Kidney (tissue), 14 donors: ENCODE results near the gene LTBP2. TPM values are rescaled to one million over a fixed set of nuclear protein-coding genes. Genes with fewer than 3 reads are reported as not detected.

ENCODE experiments used
- DNase-seq, 5 donors: peaks; one replicate each; pipeline ENCODE4 v3.0.0-alpha.2; 2013 to 2020
- FAIRE-seq: peaks from 2 replicates; lab custom pipeline; 2012; peaks lifted over from hg19 to GRCh38; lab: Jason Lieb, UNC
- H3K27ac ChIP-seq, 2 donors: one replicate each; pipeline ENCODE4 v1.7.0; 2013; ENCODE audit warnings: low read depth in 2 of 2, low read length in 2 of 2, inconsistent platforms in 1 of 2
- H3K27me3 ChIP-seq: one replicate; pipeline ENCODE4 v1.7.1; 2013; ENCODE audit warnings: low read length, inconsistent platforms; ENCODE audit not compliant: control insufficient read depth, insufficient read depth
- H3K36me3 ChIP-seq, 3 donors: one replicate each; pipeline versions ENCODE4 v1.7.0 to v1.7.1; 2013; ENCODE audit warnings: low read length in 3 of 3, control low read depth in 1 of 3, inconsistent platforms in 1 of 3; ENCODE audit not compliant: insufficient read depth in 3 of 3, control insufficient read depth in 2 of 3
- H3K4me1 ChIP-seq, 3 donors: one replicate each; pipeline versions ENCODE4 v1.7.0 to v1.7.1; 2013; ENCODE audit warnings: low read length in 3 of 3, inconsistent platforms in 1 of 3, low read depth in 1 of 3; ENCODE audit not compliant: control insufficient read depth in 2 of 3, insufficient read depth in 2 of 3
- H3K4me3 ChIP-seq, 3 donors: one replicate each; pipeline versions ENCODE4 v1.7.0 to v1.8.1; 2013; ENCODE audit warnings: low read length in 3 of 3, control low read depth in 1 of 3, inconsistent platforms in 1 of 3
- H3K9ac ChIP-seq, 3 donors: one replicate each; pipeline versions ENCODE4 v1.7.0 to v1.7.1; 2013; ENCODE audit warnings: low read length in 3 of 3, control low read depth in 1 of 3, inconsistent platforms in 1 of 3
- H3K9me3 ChIP-seq, 3 donors: one replicate each; pipeline versions ENCODE4 v1.7.0 to v1.7.1; 2013; ENCODE audit warnings: low read length in 3 of 3, control low read depth in 1 of 3, inconsistent platforms in 1 of 3; ENCODE audit not compliant: control insufficient read depth in 2 of 3, insufficient read depth in 1 of 3
- intact Hi-C: fragments of 100-400 bp; cut with DNase I; formaldehyde crosslinking; loops from one replicate; pipeline ENCODE4 v1.11.1; 2022
- polyA plus RNA-seq: library from polyadenylated mRNA; stranded (reverse); fragments of 350-450 nt; fragmentation: Illumina TruSeq; extraction: RNeasy Lipid Tissue Mini Kit (QIAGEN cat#74804); gene quantifications from one replicate; pipeline ENCODE4 v1.2.3, GENCODE V29; 2014; ENCODE audit warnings: low read depth, low replicate concordance; ENCODE audit not compliant: insufficient read depth
- total RNA-seq: library from RNA; stranded (reverse); fragmentation: NEBNext Ultra II Directional; extraction: Animal tissue kit (Norgen Biotek cat#: 25700); gene quantifications from one replicate; pipeline ENCODE4 v1.2.1, GENCODE V29; 2021
- TF ChIP-seq, protein P1 (sequence below): IDR thresholded peaks from 3 replicates; pipeline ENCODE4 v1.5.1; 2012; ENCODE audit warnings: mild to moderate bottlenecking, moderate library complexity, borderline replicate concordance; ENCODE audit not compliant: insufficient read depth; ENCODE audit errors: extremely low read depth
- donor health status: control.
- donor health status: control.
- donor health status: control.
- donor health status: control.
- donor health status: control.
- donor health status: DM: yes; HTN: yes; CAD: no.
- donor health status: Normal renal cell carcinoma (clear cell type).

Gene LTBP2
- total and polyA plus RNA-seq, 2 donors from 2014 or later, result 2.9 to 10.4 TPM

DNA sequence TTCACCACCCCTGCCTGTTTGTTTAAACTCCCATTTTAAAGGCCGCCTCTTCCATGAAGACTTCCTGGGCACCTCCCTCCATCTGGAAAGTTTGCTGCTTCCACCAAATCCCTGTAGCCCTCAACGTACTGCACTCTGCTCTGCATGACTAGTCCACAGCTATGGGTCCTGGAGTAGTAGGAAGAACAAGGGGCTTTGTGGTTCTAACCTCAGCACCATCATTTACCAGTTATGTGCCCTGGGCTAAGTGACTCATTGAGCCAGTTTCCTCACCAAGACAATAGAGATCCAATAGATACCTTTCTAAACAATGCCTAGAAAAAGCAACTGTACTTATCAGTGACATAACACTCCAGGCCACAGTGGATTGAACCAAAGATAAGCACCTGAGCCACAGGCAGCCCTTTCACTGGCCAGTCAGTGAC lies 8.5 kb upstream of the LTBP2 start:
- intact Hi-C loops, result no loop called here
- Histone ChIP-seq H3K36me3 (no peaks in the 10 kb centered on the region), H3K4me3 (no peak overlapping the region), H3K9me3 (no peaks in the 10 kb centered on the region), H3K4me1 (peaks cover 0 to 2% (median under 1%) of the 10 kb centered on the region in 3 donors), H3K9ac (no peak overlapping the region), H3K27me3 (no peaks in the 10 kb centered on the region), H3K27ac (no peak overlapping the region)
- TF ChIP-seq, protein P1, sequence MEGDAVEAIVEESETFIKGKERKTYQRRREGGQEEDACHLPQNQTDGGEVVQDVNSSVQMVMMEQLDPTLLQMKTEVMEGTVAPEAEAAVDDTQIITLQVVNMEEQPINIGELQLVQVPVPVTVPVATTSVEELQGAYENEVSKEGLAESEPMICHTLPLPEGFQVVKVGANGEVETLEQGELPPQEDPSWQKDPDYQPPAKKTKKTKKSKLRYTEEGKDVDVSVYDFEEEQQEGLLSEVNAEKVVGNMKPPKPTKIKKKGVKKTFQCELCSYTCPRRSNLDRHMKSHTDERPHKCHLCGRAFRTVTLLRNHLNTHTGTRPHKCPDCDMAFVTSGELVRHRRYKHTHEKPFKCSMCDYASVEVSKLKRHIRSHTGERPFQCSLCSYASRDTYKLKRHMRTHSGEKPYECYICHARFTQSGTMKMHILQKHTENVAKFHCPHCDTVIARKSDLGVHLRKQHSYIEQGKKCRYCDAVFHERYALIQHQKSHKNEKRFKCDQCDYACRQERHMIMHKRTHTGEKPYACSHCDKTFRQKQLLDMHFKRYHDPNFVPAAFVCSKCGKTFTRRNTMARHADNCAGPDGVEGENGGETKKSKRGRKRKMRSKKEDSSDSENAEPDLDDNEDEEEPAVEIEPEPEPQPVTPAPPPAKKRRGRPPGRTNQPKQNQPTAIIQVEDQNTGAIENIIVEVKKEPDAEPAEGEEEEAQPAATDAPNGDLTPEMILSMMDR, result no peak
- FAIRE-seq, result no peak
- no peak for DNase-seq

GRCh38 chr14:74619672-74620131 lies 7.7 kb upstream of the LTBP2 start:
- intact Hi-C loops, result no loop called here
- TF ChIP-seq, protein P1, result no peak
- no peaks in the 10 kb centered on the region for H3K36me3 ChIP-seq
- H3K9ac ChIP-seq, result no peak overlapping the region
- peaks cover 0 to 7% (median 2%) of the 10 kb centered on the region in 3 donors for H3K4me1 ChIP-seq
- DNase-seq (peak in 1 of 5 donors; percentile 91), FAIRE-seq (no peak)
- no peak overlapping the region for H3K4me3 ChIP-seq
- no peak overlapping the region for H3K27ac ChIP-seq
- H3K9me3 ChIP-seq, result no peaks in the 10 kb centered on the region
- H3K27me3 ChIP-seq, result no peaks in the 10 kb centered on the region

DNA sequence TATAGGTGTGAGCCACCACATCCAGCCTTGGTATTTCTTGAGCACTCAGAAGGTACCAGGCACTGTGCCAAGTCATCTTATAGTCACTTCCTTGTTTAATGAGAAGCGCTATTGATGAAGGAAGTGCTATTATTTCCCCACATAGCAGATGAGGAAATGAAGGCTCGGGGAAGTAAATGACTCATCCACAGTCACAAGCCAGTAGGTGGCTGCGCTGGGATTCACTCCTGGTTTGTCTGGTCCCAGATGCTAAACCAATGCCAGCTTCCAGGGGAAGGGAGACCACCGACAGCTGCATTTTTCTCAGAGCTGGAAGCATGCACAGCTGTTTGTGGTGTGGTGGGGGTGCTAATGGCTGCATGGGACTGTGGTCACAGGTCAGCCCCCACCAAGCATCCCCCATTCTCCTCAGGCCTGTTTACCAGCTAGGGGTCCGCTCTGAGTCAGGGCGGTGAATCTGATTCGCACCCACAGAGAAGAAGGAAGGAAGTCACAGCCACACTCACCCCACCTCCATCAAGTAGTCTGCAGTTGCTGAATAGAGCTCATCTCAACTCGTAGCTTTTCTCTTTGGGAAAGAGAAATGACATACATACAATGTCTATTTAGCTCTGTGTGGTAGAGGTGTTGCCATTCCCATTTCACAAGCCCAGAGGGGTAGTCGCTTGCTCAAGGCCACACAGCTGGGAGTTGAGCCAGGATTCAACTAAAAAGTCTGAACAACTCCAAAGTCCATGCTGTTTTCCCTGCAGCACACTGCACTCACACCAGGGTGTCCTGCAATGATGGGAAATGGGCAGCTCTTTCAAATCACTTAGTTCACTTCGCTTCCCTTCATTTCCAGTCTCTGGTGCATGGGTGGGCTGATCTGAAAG lies 6.3 kb upstream of the LTBP2 start:
- FAIRE-seq, result no peak
- Histone ChIP-seq H3K27ac (no peak overlapping the region), H3K4me3 (no peak overlapping the region), H3K4me1 (peaks cover 0 to 7% (median 2%) of the 10 kb centered on the region in 3 donors), H3K36me3 (no peaks in the 10 kb centered on the region), H3K27me3 (no peaks in the 10 kb centered on the region), H3K9ac (no peak overlapping the region), H3K9me3 (no peaks in the 10 kb centered on the region)
- TF ChIP-seq, protein P1, result no peak
- intact Hi-C loops, result no loop called here
- DNase-seq, result no peak
